ENCODE data around the gene DHRS11.

Gene DHRS11

DNA sequence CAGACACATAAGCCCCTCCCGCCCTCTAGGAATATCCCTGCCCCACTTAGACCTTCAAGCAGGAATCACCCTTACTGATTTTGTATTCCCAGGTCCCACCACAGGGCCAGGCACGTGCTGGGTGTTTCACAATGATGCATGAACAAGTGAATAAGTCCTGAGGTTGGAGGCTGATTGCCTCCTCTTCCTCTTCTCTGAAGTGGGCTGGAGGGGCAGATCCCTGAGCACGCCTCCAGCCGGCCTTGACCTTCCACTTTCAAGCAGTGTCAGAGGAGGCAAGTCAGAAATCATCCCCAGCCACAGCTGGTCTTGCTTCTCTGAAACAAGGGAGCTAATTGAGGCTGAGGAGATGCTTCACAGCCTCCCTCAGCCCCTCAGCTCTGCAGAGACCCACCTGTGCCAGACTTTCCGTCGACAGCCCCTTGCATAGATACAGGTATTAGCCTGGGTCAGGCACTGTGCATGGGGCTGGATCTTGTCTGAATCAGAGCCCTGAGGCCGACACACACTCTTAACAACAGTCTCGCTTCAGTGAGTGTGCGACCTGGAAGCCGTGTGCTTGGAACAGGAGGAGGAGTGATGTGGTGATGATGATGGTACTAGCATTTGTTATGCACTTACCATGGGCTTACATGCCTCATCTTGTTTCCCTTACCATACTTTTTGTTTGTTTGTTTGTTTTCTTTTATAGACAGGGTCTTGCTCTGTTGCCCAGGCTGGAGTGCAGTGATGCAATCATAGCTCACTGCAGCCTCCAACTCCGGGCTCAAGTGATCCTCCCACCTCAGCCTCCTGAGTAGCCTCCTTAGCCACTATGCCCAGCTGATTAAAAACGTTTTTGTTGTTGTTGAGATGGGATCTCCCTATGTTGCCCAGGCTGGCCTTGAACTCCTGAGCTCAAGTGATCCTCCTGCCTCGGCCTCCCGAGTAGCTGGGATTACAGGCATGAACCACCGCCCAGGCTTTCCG, 24.7 kb downstream of the DHRS11 start:
- DNase-seq = peak; percentile 12

DNA sequence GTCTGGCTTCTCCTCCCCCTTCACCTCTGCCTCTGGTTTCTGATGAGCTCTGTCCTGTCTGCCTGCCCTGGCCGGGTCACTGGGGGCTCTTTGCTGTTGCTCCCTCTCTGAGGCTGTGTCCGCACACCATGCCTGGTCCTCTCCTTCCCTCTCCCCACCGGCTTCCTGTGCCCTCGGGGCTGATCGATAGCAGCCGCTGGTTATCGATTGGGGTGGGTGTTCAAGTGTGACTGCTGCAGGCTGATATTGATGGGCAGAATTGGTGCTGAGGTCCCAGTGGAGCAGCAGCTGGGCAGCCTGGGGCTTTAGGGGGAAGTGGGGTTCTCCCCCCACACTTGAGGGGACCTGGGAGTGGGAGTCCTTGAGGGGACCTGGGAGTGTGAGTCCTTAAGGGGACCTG, 26.1 kb downstream of the DHRS11 start:
- DNase-seq = no peak

DNA sequence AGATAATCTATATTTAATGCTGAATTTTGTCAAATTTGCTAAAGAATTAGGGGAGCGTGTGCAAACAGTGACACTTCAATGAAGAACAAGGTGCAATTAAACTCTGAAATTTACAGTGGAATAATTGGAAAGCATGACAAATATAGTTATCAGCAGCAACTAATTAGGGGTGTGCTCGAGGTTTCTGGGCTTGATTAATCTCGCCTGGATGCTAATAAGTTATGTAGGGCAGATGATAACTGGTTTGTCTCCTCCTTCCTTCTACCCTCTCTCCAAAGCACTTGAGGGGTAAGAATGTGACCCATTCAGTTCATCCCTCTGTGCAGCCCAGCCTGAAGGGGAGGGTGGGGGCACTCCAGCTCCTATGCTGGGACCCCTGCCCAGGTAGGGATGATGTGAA, 31.6 kb downstream of the DHRS11 start:
- no peak for DNase-seq

DNA sequence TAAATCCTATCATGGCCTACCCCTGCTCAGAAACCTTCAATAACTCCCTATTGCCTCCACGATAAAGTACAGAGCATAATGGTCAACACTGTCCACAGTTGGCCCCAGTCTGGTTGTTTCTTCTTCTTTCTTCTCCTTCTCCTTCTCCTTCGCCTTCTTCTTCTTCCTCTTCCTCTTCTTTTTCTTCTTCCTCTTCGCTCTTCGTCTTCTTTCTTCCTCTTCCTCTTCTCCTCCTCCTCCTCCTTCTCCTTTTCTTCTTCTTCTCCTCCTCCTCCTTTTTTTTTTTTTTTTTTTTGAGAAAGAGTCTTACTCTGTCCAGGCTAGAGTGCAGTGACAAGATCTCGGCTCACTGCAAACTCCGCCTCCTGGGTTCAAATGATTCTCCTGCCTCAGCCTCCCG, 33.5 kb downstream of the DHRS11 start:
- no peak for DNase-seq

DNA sequence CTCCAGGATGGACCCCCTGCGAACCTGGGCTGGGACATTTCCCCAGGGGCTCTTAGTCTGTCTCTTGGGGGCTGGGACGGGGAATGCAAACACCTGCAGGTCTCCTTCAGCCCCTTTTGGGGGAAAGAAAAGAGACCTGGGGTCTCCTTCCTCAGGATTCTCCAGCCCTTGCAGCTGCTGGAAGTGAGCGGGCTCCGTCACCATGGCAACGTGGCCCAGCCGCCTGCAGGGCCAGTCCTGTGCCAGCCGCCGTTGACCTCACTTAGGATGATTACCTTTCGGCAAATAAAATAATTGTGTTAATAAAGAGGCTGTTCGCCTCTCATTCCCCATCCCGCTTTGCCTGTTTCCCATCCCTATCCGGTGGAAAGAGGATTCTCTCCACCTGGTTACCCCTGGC, 35.4 kb downstream of the DHRS11 start:
- no peak for DNase-seq

- no peak for DNase-seq
These were observed 36.9 kb downstream of the DHRS11 start for GRCh38 chr17:36628576-36628975.

DNA sequence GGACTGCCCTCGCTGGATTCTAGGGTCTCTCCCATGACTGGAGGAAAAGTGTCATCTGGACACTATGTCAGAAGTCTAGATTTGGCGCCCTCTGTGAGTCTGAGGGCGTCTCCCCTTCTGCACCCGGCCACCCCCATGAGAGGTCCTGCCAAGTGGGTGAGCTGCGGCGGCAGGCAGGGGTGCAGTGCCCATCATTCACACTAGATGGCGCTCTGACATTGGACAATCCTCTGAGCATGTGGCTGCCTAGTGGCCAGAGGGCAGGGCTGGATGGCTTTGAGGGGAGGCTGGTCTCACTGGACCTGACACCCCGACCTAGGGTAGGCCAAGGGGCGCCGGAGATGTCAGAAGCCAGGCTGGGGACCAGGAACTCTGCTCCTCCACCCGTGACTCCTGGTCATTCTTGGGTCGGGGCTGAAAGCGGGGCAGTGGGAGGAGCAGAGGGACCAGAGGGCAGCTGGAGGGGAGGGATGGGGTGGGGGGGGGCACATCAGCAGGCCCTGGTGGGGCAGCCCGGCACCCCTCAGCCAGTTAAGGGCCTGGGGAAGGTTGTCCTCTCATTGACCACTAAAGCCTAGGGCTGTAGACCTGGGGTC, 37.7 kb downstream of the DHRS11 start:
- DNase-seq = peak; percentile 36

DNA sequence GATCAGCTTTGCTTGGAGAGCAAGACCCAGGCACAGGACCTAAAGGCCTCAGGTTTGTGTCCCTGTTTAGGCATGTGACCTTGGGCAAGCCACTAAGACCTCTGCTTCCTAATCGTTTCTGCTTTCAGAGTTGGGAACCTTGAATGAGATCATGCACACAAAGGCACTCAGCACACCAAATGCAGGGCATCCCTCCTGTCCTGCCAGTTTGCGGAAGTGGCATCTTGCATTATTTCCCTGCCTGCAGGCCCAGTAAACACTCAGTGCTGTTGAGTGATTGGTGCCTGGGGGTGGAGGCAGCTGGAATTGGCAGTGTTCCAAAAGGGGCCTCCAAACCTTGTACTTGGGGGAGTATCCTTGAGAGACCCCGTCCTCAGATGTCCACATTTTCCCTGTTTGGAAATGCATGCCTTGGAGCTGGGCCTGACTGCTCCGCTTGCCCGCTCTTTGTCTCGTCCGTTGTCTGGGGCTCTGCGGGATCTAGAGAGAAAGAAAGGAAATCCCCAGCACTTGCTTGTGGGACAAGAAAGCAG, 38.4 kb downstream of the DHRS11 start:
- DNase-seq = no peak

DNA sequence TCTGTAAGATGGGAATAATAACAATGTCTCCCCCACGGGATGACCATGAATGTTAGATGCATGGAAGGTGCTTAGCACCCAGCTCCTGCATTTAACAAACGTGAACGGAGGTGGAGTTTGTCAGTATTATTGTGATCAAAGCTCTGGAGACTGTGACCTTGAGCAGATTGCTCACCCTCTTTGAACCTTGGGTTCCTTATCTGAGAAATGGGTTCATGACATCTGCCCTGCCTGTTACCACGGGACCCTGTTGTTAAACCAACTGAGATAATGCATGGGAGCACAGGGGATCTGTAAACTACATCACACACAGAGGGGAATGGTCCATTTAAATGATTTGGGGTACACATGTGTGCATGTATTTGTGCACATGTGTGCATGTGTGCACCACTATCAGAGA, 39.3 kb downstream of the DHRS11 start:
- DNase-seq = no peak

DNA sequence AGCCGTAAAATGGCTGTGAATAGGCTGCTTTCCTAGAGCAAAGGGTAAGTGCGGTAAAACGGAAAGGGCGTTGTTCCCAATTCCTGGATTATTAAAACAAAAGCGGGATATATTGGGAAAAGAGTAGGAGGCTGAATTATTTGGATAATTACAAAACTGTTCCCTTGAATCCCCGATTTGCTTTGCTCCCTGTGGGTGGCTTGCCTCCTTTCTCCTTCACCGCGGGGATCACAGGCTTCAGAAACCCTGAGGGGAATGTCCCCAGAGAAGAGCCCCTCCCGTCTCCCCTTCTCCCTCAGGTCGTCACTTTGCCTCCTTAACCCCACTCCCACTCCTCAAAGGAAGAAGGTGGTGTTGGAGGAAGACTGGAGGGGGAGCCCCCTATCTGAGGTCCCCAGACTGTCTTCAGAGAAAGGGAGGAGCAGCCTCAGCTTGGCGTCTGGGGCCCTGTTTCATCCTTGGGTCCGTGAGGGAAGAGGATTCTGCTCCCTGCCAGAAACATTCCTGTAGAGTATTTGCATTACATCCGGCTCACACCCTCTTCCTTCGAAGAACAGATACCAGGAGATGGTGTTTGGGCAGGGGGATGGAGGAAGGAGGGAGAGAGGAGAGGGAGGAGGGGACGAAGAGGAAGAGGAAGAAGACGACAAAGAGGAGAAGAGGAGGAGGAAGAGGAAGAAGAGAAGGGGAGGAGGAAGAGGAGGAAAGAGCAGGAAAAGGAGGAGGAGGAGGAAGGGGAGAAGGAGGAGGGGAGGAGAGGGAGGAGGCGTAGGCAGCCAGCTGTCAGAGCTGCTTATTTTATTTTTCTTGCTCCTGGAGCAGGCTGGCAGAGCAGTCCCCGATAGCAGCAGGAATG, 41.5 kb downstream of the DHRS11 start:
- DNase-seq = no peak

GRCh38 chr17:36640346-36640745, 48.7 kb downstream of the DHRS11 start:
- no peak for DNase-seq

DNA sequence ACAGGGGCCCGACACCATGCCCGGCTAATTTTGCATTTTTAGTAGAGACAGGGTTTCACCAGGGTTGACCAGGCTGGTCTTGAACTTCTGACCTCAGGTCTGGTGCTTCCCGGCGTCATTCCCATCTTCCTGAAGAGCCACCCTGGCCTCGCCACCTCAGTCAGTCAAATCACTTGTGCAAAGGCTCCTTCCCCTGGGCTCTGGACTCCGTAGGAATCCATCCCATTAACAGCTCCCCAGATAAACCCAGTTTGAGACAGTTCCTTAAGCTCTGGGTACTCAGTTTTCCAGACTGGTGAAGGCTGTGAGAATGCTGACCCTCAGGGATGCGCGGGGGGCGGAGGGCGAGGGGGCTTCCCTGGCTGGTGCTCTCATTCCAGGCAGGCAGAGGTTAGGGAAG, 49.2 kb downstream of the DHRS11 start:
- no peak for DNase-seq

GRCh38 chr17:36641331-36641876, 49.7 kb downstream of the DHRS11 start:
- no peak for DNase-seq

DNA sequence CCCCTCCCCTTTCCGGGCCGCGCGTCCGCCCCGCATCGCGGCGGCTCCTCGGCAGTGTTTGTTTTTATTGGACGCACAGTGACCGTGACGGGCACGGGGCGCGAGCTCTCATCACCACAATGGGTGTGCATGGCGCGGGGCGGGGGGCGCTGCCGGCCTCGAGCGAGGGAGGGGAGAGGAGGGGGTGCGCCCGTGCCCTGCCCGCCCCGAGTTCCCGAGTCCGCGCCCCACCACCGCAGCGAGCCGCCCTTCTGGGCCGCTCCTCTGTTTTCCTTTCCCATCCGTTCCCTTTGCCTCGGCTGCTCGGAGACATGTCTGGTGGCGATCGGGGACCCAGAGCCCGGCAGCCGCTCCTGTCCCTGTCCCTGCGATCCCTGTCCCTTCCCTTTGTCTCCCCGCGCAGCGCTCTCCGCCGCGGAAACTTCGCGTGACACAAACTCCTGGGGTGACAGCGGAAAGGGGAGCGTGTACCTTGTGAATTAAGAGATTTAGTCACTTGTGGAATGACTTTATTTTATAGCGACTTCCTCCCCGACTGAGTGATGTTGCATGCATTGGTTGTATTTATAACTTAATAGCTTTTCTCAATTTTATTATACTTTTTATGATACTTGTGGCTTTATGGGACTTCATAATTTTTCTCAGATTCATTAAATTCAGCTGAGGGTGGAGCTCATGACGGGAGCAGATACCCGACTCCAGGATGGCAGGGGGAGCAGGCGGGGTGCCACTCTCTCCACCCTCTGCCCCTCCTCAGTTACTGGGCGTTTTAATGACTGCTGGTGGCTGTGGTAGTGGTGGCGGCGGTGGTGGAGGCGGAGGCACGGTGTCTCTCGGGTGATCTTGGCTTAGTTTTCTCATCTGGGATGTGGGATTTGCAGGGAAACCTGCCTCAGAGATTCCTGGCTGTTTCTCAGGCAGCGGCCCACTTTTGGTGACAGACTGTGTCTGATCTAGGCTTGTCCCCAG, 50.5 kb downstream of the DHRS11 start:
- DNase-seq = no peak

- no peak for DNase-seq
These were observed 51.5 kb downstream of the DHRS11 start for GRCh38 chr17:36643086-36643685.

GRCh38 chr17:36645422-36645821, 53.7 kb downstream of the DHRS11 start:
- DNase-seq = no peak

- no peak for DNase-seq
These were observed 56.0 kb downstream of the DHRS11 start for GRCh38 chr17:36647636-36648035.

- no peak for DNase-seq
These were observed 58.6 kb downstream of the DHRS11 start for GRCh38 chr17:36650096-36650775.
